ENCODE data around the gene ABAT. TPM values are rescaled to one million over a fixed set of nuclear protein-coding genes. Genes with fewer than 3 reads are reported as not detected.
"Not testable (repeated sequence)": the region's sequence is repeated elsewhere in the genome, so short reads cannot be mapped to it uniquely, and the experiment has no call there.

Gene ABAT
- total and polyA plus RNA-seq, 2 donors (not counting 1 experiment from before 2014, with no cell fraction given): 6.2 to 14.3 TPM

- POLR2A ChIA-PET: interaction anchor here (0.7 kb wide), 1 partner anchor 86 kb away, joined by 3 read pairs; no protein-coding TSS in a partner anchor
These were observed 111.0 kb downstream of the ABAT start for GRCh38 chr16:8785408-8785807.

GRCh38 chr16:8786316-8786715 is 111.9 kb downstream of the ABAT start:
- H3K4me3 ChIP-seq (ENCODE audit: control extremely low read depth in 1 of 5, extremely low read depth in 1 of 5, insufficient read depth in 1 of 5, low read depth in 2 of 5, low read length in 4 of 5); H3K27me3 Mint-ChIP-seq; H3K36me3 ChIP-seq (replicated peaks in 1 of 2; ENCODE audit: control extremely low read depth in 1 of 2, control insufficient read depth in 1 of 2, extremely low read depth in 1 of 2, insufficient read depth in 2 of 2, low read length in 1 of 2); ATAC-seq (ENCODE audit: low read depth); H3K9me3 Mint-ChIP-seq (ENCODE audit: insufficient read depth); H3K27ac Mint-ChIP-seq; H3K79me2 ChIP-seq (ENCODE audit: control insufficient read depth, insufficient read depth, low read length); H3K4me1 Mint-ChIP-seq; H3K4me3 Mint-ChIP-seq; H3K9me3 ChIP-seq (ENCODE audit: control extremely low read depth in 1 of 3, control insufficient read depth in 2 of 3, insufficient read depth in 1 of 3, low read length in 2 of 3); H3K9ac ChIP-seq (ENCODE audit: low read length); POLR2A ChIA-PET; intact Hi-C loops (cut with micrococcal nuclease); H3K27me3 ChIP-seq (replicated peaks in 1 of 4; ENCODE audit: control extremely low read depth in 1 of 4, control insufficient read depth in 3 of 4, insufficient read depth in 4 of 4, low read length in 3 of 4); H2AFZ ChIP-seq (ENCODE audit: insufficient read depth, low read depth, low read length, poor library complexity, severe bottlenecking); DNase-seq; H3K4me2 ChIP-seq (replicated peaks; ENCODE audit: low read depth, low read length, poor library complexity, severe bottlenecking); H3K27ac ChIP-seq (ENCODE audit: low read length in 2 of 2); H4K20me1 ChIP-seq (ENCODE audit: control insufficient read depth, insufficient read depth, low read length, poor library complexity, severe bottlenecking); H3K4me1 ChIP-seq (ENCODE audit: control insufficient read depth in 2 of 2, insufficient read depth in 2 of 2, low read length in 2 of 2); CTCF ChIA-PET: not testable (repeated sequence)
- 91% methylated on average over 11 of the region's 11 CpGs for WGBS (ENCODE audit: insufficient coverage)

More at GRCh38 chr16:8785408-8785807, 111.0 kb downstream of the ABAT start:
- no peaks in the 10 kb centered on the region for H3K4me1 Mint-ChIP-seq
- H3K9me3 ChIP-seq (ENCODE audit: control extremely low read depth in 1 of 3, control insufficient read depth in 2 of 3, insufficient read depth in 1 of 3, low read length in 2 of 3): no peaks in the 10 kb centered on the region
- DNase-seq: no peak
- no peaks in the 10 kb centered on the region for H3K27me3 ChIP-seq (replicated peaks in 1 of 4; ENCODE audit: control extremely low read depth in 1 of 4, control insufficient read depth in 3 of 4, insufficient read depth in 4 of 4, low read length in 3 of 4)
- no peak overlapping the region for H3K4me3 ChIP-seq (ENCODE audit: control extremely low read depth in 1 of 5, extremely low read depth in 1 of 5, insufficient read depth in 1 of 5, low read depth in 2 of 5, low read length in 4 of 5)
- H3K4me1 ChIP-seq (ENCODE audit: control insufficient read depth in 2 of 2, insufficient read depth in 2 of 2, low read length in 2 of 2): no peaks in the 10 kb centered on the region
- CTCF ChIA-PET: no interaction called here
- H3K27me3 Mint-ChIP-seq: no peaks in the 10 kb centered on the region
- no peak for TF ChIP-seq EZH2 (IDR thresholded peaks at IDR 0.05; ENCODE audit: borderline replicate concordance, insufficient read depth, low read depth, low read length, poor library complexity, severe bottlenecking)
- TF ChIP-seq CTCF (IDR thresholded peaks at IDR 0.05): no peak
- H3K4me3 Mint-ChIP-seq: no peak overlapping the region
- no peak overlapping the region for H2AFZ ChIP-seq (ENCODE audit: insufficient read depth, low read depth, low read length, poor library complexity, severe bottlenecking)
- 95% methylated on average over 6 of the region's 6 CpGs for WGBS (ENCODE audit: insufficient coverage)
- ATAC-seq (ENCODE audit: low read depth): no peak
- no peak overlapping the region for H3K27ac Mint-ChIP-seq
- H3K9ac ChIP-seq (ENCODE audit: low read length): no peak overlapping the region
- no peaks in the 10 kb centered on the region for H3K9me3 Mint-ChIP-seq (ENCODE audit: insufficient read depth)
- no peaks in the 10 kb centered on the region for H3K79me2 ChIP-seq (ENCODE audit: control insufficient read depth, insufficient read depth, low read length)
- H3K36me3 ChIP-seq (replicated peaks in 1 of 2; ENCODE audit: control extremely low read depth in 1 of 2, control insufficient read depth in 1 of 2, extremely low read depth in 1 of 2, insufficient read depth in 2 of 2, low read length in 1 of 2): no peaks in the 10 kb centered on the region
- intact Hi-C loops (cut with micrococcal nuclease): no loop called here
- H3K4me2 ChIP-seq (replicated peaks; ENCODE audit: low read depth, low read length, poor library complexity, severe bottlenecking): no peak overlapping the region
- H3K27ac ChIP-seq (ENCODE audit: low read length in 2 of 2): no peak overlapping the region
- no peaks in the 10 kb centered on the region for H4K20me1 ChIP-seq (ENCODE audit: control insufficient read depth, insufficient read depth, low read length, poor library complexity, severe bottlenecking)

Data from B cell (primary cell).